Ovary (tissue), 9 donors: ENCODE data around the gene SLC25A3. TPM values are rescaled to one million over a fixed set of nuclear protein-coding genes. Genes with fewer than 3 reads are reported as not detected.
"Not testable (repeated sequence)": the region's sequence is repeated elsewhere in the genome, so short reads cannot be mapped to it uniquely, and the experiment has no call there.

Experiments
- DNase-seq, 5 donors: peaks; one replicate each; pipeline ENCODE4 v3.0.0-alpha.2; 2019 to 2020
- H3K27ac ChIP-seq, 2 donors: fragments of 200-600 bp; one replicate each; pipeline versions ENCODE4 v1.5.1 to v1.8.0; 2019 to 2022
- H3K27me3 ChIP-seq: fragments of 200-600 bp; one replicate; pipeline ENCODE4 v1.8.0; 2022
- H3K36me3 ChIP-seq: fragments of 200-600 bp; sonication (generic); one replicate; pipeline ENCODE4 v1.5.1; 2019
- H3K4me1 ChIP-seq: one replicate; pipeline ENCODE4 v1.8.1; 2013; ENCODE audit warnings: mild to moderate bottlenecking, moderate library complexity; ENCODE audit not compliant: insufficient read depth
- H3K4me3 ChIP-seq: fragments of 200-600 bp; sonication (generic); one replicate; pipeline ENCODE4 v1.5.1; 2017
- H3K9me3 ChIP-seq, 2 donors: fragments of 200-600 bp in 1 of 2; sonication (generic) in 1 of 2; one replicate each; pipeline versions ENCODE4 v1.5.1 to v1.8.1; 2013 to 2019; ENCODE audit warnings: mild to moderate bottlenecking in 1 of 2, moderate library complexity in 1 of 2
- CTCF ChIP-seq, 3 donors: fragments of 450-650 bp in 2 of 3; fragments of 200-600 bp in 1 of 3; IDR thresholded peaks; one replicate each; pipeline versions ENCODE4 v1.5.1 to v1.8.0; 2016 to 2022; ENCODE audit warnings: antibody characterized with exemption in 3 of 3, mild to moderate bottlenecking in 1 of 3
- EP300 ChIP-seq: sonication (generic); formaldehyde crosslinking; IDR thresholded peaks from one replicate; pipeline ENCODE4 v1.6.1; 2017; ENCODE audit warnings: antibody characterized with exemption
- POLR2A ChIP-seq: fragments of 450-650 bp; IDR thresholded peaks from one replicate; pipeline ENCODE4 v1.6.1; 2017; ENCODE audit warnings: antibody characterized with exemption, mild to moderate bottlenecking, moderate library complexity
- WGBS, 3 donors: extraction: QIAGEN DNeasy Blood & Tissue Kit in 1 of 3; methylation state at CpG; one replicate each; pipeline versions ENCODE4 v1.1.5 to v1.1.7; 2013 to 2017; 5-methylcytosine and 5-hydroxymethylcytosine counted together
- intact Hi-C, 4 donors: fragments of 100-400 bp; cut with DNase I; formaldehyde crosslinking; loops; one replicate each; pipeline versions ENCODE4 v1.11.0 to v1.15.1; 2022 to 2023
- polyA plus RNA-seq, 2 donors: library from polyadenylated mRNA; stranded (reverse); fragments of 200-250 nt in 1 of 2; fragments of 350-450 nt in 1 of 2; fragmentation: Illumina TruSeq in 1 of 2; extraction: RNeasy Lipid Tissue Mini Kit (QIAGEN cat#74804) in 1 of 2; gene quantifications; one replicate each; pipeline ENCODE4 v1.2.3, GENCODE V29; 2013 to 2014
- total RNA-seq, 7 donors: library from RNA; depleted of rRNA in 2 of 7; stranded (reverse); fragments of >200 nt in 2 of 7; fragmentation: NEBNext Ultra II Directional in 3 of 7; extraction: Animal tissue kit (Norgen Biotek cat#: 25700) in 3 of 7; gene quantifications; one replicate each; pipeline versions ENCODE4 v1.1.0 to v1.2.4, GENCODE V29; 2016 to 2023
- donor health status: DM: no; HTN: no; CAD: no; lungs with moderate emphysema.
- donor health status: DM: no; HTN: no; CAD: no.
- donor health status: Bipolar disorder and iron deficiency.
- donor health status: DM: yes; HTN: yes; CAD: no.
- donor health status: DM: no; HTN: no; CAD: no.
- donor health status: DM: yes; HTN: yes; CAD: no.

Gene SLC25A3
- total and polyA plus RNA-seq, 9 donors: 344 to 649 (median 427) TPM

GRCh38 chr12:98574110-98574509 is 19.4 kb upstream of the SLC25A3 start:
- no peak overlapping the region for H3K4me3 ChIP-seq
- 83 to 93% (median 89%) methylated on average over 1 of the region's 1 CpG for WGBS, 3 donors
- no peak for TF ChIP-seq EP300
- TF ChIP-seq POLR2A: no peak
- no peak for TF ChIP-seq CTCF (IDR thresholded peaks at IDR 0.05)

GRCh38 chr12:98575013-98575412 is 18.5 kb upstream of the SLC25A3 start:
- Histone ChIP-seq H3K36me3 (no peaks in the 10 kb centered on the region), H3K27ac (no peak overlapping the region), H3K4me3 (no peak overlapping the region), H3K4me1 (no peaks in the 10 kb centered on the region), H3K27me3 (no peaks in the 10 kb centered on the region), H3K9me3 (no peaks in the 10 kb centered on the region)
- TF ChIP-seq POLR2A: no peak
- TF ChIP-seq CTCF (IDR thresholded peaks at IDR 0.05): no peak
- TF ChIP-seq EP300: no peak
- DNase-seq: no peak
- intact Hi-C loops: loop anchor here in 1 of 4 donors (10.0 kb wide), 1 partner anchor 90 kb away; no protein-coding TSS in a partner anchor
- WGBS, 3 donors: 96 to 99% (median 96%) methylated on average over 4 of the region's 4 CpGs

More at GRCh38 chr12:98574110-98574509, 19.4 kb upstream of the SLC25A3 start:
- no peaks in the 10 kb centered on the region for H3K27me3 ChIP-seq
- intact Hi-C loops: loop anchor here in 1 of 4 donors (10.0 kb wide), 1 partner anchor 91 kb away; no protein-coding TSS in a partner anchor
- H3K9me3 ChIP-seq: no peaks in the 10 kb centered on the region
- DNase-seq: no peak
- H3K36me3 ChIP-seq: no peaks in the 10 kb centered on the region
- no peak overlapping the region for H3K27ac ChIP-seq
- H3K4me1 ChIP-seq: no peaks in the 10 kb centered on the region

DNA sequence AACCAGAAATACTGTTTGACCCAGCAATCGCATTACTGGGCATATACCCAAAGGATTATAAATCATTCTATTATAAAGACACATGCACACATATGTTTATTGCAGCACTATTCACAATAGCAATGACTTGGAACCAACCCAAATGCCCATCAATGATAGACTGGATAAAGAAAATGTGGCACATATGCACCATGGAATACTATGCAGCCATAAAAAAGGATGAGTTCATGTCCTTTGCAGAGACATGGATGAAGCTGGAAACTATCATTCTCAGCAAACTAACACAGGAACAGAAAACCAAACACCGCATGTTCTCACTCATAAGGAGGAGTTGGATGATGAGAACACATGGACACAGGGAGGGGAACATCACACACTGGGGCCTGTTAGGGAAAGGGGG is 16.7 kb upstream of the SLC25A3 start:
- not testable (repeated sequence) for DNase-seq, H3K4me3 ChIP-seq, H3K4me1 ChIP-seq, H3K27me3 ChIP-seq, H3K9me3 ChIP-seq, H3K27ac ChIP-seq, H3K36me3 ChIP-seq
- 90 to 97% (median 91%) methylated on average over 2 of the region's 2 CpGs for WGBS, 3 donors
- intact Hi-C loops: loop anchor here in 1 of 4 donors (10.0 kb wide), 1 partner anchor 88 kb away; no protein-coding TSS in a partner anchor

DNA sequence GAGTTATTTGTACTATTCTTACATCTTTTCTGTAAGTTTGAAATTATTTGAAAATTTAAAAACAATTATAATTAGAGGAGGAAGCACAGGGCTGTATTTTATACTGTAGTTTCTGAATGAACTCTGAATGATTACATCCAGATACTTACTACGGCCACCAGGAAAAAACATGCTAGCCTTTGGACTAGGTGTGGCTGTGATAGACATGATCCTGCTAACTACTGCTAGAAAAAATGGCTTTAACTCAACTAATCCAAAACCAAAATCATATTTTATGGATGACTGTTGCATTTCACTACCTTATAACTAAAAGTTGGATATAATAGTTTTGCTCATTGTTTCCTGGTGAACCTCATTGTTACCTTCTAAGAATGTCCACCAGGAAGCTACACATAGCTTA is 15.1 kb upstream of the SLC25A3 start:
- 81 to 95% (median 86%) methylated on average over 1 of the region's 1 CpG for WGBS, 3 donors
- H3K9me3 ChIP-seq: no peaks in the 10 kb centered on the region
- H3K27me3 ChIP-seq: no peaks in the 10 kb centered on the region
- intact Hi-C loops: loop anchor here in 1 of 4 donors (10.0 kb wide), 1 partner anchor 86 kb away; no protein-coding TSS in a partner anchor
- DNase-seq: no peak
- H3K36me3 ChIP-seq: no peaks in the 10 kb centered on the region
- no peak overlapping the region for H3K4me3 ChIP-seq
- H3K4me1 ChIP-seq: no peaks in the 10 kb centered on the region
- H3K27ac ChIP-seq: no peak overlapping the region
- no peak for TF ChIP-seq EP300

- WGBS, 3 donors: 65 to 70% (median 70%) methylated on average over 2 of the region's 2 CpGs
- Histone ChIP-seq H3K27ac (no peak overlapping the region), H3K27me3 (no peaks in the 10 kb centered on the region), H3K4me3 (no peak overlapping the region), H3K9me3 (no peaks in the 10 kb centered on the region), H3K36me3 (no peaks in the 10 kb centered on the region), H3K4me1 (no peaks in the 10 kb centered on the region)
- no peak for DNase-seq
- intact Hi-C loops: loop anchor here in 1 of 4 donors (10.0 kb wide), 1 partner anchor 86 kb away; no protein-coding TSS in a partner anchor
- TF ChIP-seq POLR2A: no peak
- no peak for TF ChIP-seq EP300
- no peak for TF ChIP-seq CTCF (IDR thresholded peaks at IDR 0.05)
These were observed 14.7 kb upstream of the SLC25A3 start for GRCh38 chr12:98578821-98579220.
